Stimulated activated CD4-positive, alpha-beta T cell treated with anti-CD3 and anti-CD28 coated beads, TNF-alpha, amount 100 ng/mL, for 48 hours (primary cell): ENCODE results near the gene MAPRE3.
"Not testable (repeated sequence)": the region's sequence is repeated elsewhere in the genome, so short reads cannot be mapped to it uniquely, and the experiment has no call there.

Experiments
- DNase-seq, 3 donors: peaks; one replicate each; pipeline ENCODE4 v3.0.0-alpha.2; 2020; ENCODE audit warnings: low read depth in 3 of 3

The MAPRE3 gene

GRCh38 chr2:26970244-26970927 is at the start of gene MAPRE3:
Gene MAPRE3 (plus strand): TSS chr2:26970637. CDS start chr2:27022219, 51,582 bp downstream.
- peak; percentile 54 to 72 (median 58) for DNase-seq

GRCh38 chr2:26921323-26921722 is 49.1 kb upstream of the MAPRE3 start:
- DNase-seq, result no peak

GRCh38 chr2:26922405-26923188 is 47.8 kb upstream of the MAPRE3 start:
- peak; percentile 12 to 38 (median 13) for DNase-seq

- not testable (repeated sequence) for DNase-seq
These were observed 47.3 kb upstream of the MAPRE3 start for GRCh38 chr2:26923189-26923466.

- DNase-seq, result no peak
These were observed 45.7 kb upstream of the MAPRE3 start for GRCh38 chr2:26924731-26925099.

- no peak for DNase-seq
These were observed 45.2 kb upstream of the MAPRE3 start for GRCh38 chr2:26925100-26925791.

GRCh38 chr2:26927221-26927620 is 43.2 kb upstream of the MAPRE3 start:
- no peak for DNase-seq

GRCh38 chr2:26932974-26933373 is 37.5 kb upstream of the MAPRE3 start:
- DNase-seq, result no peak

- DNase-seq, result no peak
These were observed 36.8 kb upstream of the MAPRE3 start for GRCh38 chr2:26933431-26934334.

- no peak for DNase-seq
These were observed 36.1 kb upstream of the MAPRE3 start for GRCh38 chr2:26934335-26934724.

GRCh38 chr2:26934985-26935384 is 35.5 kb upstream of the MAPRE3 start:
- no peak for DNase-seq

- DNase-seq, result no peak
These were observed 33.6 kb upstream of the MAPRE3 start for GRCh38 chr2:26936855-26937254.

GRCh38 chr2:26938399-26939118 is 31.9 kb upstream of the MAPRE3 start:
- DNase-seq, result no peak

GRCh38 chr2:26940001-26940400 is 30.4 kb upstream of the MAPRE3 start:
- no peak for DNase-seq

GRCh38 chr2:26941486-26941885 is 29.0 kb upstream of the MAPRE3 start:
- DNase-seq, result no peak

- peak; percentile 34 to 58 (median 58) for DNase-seq
These were observed 27.7 kb upstream of the MAPRE3 start for GRCh38 chr2:26942543-26943295.

GRCh38 chr2:26945991-26946750 is 24.3 kb upstream of the MAPRE3 start:
- DNase-seq, result no peak

- DNase-seq, result no peak
These were observed 23.3 kb upstream of the MAPRE3 start for GRCh38 chr2:26946841-26947784.

GRCh38 chr2:26948800-26949199 is 21.6 kb upstream of the MAPRE3 start:
- DNase-seq, result no peak
